ENCODE data around the gene COL5A1.

The COL5A1 gene

GRCh38 chr9:134731497-134732391 is 90.1 kb downstream of the COL5A1 start:
- no peak for DNase-seq

DNA sequence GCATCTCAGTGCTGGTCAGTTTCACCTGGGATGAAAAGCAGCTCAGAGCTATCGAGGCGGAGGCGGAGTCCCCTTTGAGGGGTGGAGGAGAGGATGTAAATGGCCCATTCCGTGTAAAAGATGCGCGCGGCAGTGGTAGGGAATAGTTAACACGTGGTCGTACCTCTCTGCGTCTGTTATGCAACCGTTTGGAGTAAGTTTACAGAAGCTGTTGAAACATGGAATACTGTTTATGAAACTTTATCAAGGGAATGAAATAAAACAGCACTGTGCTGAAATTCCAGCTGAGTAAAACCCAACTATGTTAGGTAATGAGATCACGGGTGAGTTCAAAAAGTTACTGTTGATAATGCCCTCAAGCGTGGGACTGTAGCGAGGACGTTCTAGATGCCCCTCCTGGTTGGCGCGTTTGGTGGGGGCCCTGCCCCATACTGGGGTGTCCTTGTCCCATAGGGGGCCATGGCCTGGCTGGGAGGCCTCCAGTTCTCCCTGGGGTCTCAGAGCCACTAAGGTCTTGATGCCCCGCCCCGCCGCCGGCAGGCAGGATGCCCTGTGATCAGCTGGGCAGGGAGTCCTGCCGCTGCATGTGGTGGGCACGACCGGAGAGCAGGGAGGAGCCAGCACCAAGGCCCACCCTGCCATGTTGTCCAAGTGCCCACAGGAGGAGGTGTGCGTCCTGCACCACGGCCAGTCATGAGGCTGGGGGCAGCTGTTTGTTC is 90.9 kb downstream of the COL5A1 start:
- no peak for DNase-seq

- DNase-seq, result no peak
Measured at GRCh38 chr9:134733480-134734232, 92.1 kb downstream of the COL5A1 start.

- no peak for DNase-seq
Measured at GRCh38 chr9:134734270-134734669, 92.7 kb downstream of the COL5A1 start.

- no peak for DNase-seq
Measured at GRCh38 chr9:134735441-134736175, 94.0 kb downstream of the COL5A1 start.

DNA sequence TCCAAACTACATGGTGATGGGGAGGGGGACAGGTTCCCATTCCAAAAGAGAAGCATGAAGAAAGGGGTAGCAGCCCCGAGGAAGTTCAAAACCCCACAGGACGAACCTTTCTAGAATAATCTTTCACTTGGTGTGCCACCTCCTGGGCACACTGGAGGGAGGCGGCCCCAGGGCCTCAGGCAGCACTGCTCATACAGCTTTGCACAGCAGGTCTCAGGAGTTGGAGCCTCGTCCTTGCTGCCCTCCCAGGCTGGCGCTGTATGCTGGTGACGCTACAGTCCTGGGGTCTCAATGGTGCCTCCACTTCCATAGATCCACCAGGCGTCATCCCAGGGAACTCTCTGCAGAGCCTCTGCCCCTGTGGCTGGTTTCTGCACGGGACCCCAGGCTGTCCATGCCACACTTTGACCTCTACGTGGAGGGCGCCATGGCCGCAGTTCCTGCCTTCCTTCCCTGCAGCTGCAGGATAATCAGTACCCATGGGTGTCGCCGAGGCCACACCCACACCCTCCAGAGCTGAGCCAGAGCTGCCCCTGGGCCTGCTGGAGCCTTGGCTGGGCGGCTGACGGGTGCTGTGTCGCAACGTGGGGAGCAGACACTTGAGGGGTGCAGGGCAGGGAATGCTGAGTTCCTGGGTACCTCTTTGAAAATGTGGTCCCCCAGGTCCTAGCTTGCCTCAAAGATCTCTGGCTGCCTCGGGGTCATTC is 95.3 kb downstream of the COL5A1 start:
- DNase-seq, result no peak

DNA sequence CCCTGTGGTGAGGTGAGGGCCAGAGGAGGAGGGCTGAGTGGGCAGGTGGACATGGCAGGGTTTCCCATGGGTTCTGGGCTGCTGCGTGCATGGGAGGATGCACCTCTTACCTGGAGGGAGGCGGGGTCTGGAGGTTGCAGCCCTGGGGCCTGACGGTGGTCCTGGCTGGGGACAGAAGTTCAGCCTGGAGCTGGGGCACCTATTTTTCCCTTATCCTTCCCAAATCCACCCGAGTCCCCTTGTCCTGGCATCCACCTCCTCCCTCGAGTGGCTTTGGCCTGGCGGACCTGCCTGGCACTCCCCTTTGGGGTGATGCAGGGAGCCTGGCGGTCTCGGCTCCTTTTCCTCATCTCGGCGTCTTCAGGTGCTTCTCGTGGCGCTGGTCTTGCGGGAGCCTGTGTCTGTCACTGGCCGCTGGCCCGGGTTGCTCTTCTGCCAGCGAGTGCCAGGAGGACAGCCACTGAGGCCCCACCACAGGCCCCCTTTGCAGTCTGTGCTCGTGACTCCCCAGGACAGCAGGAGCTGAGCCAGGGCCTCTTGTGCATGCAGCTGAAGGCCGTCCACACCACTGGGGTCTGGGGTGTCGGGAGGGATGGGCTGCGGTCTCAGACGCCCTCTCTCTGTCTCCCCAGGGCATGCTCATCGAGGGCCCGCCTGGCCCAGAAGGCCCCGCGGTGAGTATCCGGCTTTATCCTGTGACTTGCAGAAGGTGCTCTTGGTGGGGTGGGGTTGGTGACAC is 96.4 kb downstream of the COL5A1 start:
- no peak for DNase-seq

- DNase-seq, result peak; percentile 21
Measured at GRCh38 chr9:134738869-134739659, 97.5 kb downstream of the COL5A1 start.

DNA sequence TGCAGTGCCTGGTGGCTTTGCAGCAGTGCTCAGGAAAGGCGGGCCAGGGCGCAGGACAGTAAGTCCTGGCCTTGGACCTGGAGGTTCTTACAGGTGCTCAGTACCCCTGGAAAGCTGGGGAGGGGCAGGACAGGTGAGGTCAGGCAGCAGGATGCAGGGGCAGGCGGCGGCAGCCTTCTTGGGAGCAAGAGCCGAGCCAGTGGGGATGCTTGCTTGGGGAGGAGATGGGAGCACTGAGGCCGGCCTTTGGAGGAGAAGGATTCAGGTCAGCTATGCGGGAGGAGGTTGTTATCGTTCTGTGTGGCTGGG is 98.0 kb downstream of the COL5A1 start:
- no peak for DNase-seq

- no peak for DNase-seq
Measured at GRCh38 chr9:134740071-134740470, 98.5 kb downstream of the COL5A1 start.

DNA sequence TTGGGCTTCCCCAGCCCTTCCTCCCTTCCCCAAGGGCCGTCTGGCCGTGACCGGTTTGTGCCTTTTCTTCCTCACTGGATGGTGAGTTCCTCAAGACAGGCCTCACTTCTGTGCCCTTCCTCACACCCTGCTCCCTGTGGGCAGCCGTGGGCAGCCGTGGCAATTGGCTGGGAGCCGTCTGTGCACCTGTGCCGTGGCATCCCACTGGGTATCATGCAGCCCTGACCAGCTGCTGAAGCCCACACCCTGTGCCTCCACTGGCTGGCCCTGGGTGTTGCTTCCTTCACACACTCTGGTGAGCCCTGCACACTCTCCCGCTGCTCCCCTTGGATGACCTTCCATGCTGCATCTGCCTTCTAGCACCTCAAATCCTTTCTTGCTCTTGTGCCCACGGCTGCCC is 100.2 kb downstream of the COL5A1 start:
- DNase-seq, result no peak

DNA sequence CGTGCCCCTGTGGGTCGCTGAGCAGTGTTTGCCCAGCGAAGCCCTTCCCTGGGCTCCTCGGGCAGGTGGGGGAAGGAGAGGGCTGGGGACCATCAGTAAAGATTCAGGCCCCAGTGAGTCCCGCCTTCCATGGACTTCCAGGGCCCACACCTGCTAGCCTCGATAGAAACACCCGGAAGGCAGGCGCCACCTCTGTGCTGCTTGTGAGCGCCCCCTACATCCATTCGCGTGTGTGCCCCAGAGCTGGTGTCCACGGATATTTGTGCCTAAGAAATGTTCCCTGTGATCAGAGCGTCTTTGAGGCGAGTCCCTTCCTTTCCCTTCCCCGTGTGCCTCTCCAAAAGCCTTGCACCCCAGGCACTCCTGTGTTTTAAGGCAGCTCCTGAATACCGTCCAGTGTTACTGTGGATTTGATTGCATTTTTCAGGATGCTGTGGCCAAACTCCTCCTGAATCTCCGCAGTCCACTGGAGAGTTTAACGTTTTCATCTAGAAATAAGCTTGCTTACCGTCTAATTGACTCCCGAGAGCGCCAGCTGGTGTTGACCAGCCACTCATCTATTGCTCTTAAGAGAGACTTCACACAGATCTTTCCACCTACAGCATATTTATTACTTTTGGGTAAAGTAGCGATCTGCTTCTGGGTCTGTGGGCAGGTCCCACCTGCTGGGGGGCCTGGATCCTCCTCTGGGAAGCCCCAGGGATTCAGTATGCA is 101.4 kb downstream of the COL5A1 start:
- DNase-seq, result no peak

DNA sequence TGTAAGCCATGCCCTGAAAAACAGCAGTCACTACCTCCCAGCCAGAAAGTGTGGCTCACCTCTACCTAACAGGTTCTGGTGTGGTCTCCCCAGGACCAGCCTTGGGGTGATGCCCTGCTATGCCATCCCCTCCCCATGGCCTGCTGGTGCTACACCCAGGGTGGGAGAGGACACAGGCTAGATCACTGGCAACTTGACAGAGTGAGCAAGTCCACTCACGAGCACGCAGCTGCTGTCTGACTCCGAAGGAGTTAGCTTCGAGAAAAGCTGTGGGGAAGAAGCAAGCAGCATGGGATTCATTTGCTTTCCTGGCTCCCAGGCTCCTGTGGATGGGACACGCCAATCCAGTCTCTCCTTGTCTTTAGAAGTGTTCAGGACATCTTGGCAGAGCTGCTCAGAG is 102.2 kb downstream of the COL5A1 start:
- no peak for DNase-seq

DNA sequence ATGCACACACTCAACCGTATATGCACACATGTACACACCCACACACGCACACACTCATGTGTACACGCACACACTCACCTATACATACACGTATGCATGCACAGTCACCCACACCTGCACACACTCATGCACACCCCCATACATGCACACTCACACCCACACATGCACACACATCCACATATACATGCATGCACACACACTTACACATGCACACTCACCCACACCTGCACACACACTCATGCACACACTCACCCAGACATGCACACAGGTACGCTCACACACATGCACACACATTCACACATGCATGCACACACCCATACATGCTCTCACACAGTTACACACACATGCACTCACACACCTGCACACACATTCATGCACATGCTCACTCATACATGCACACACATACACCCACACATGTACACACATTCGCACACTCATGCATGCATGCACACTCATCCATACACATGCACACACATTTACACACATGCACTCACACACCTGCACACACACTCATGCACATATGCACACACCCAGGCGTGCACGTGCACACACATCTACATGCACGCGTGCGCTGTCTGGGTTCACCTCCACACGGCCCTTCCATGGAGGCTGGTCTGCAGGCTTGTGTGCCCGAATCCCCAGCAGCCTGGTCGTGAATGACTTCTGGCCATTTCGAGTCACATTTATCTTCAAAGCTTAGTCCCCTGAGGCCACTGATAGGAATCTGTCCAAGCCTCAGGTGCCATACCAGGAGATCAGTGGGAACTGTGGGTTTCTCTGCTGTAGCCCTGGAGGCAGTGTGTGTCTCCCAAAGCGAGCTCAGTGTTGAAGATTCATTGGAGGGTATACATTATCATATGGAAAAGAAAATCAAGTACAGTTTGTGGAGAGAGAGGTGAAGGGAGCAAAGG is 103.0 kb downstream of the COL5A1 start:
- DNase-seq, result no peak

GRCh38 chr9:134747951-134748489 is 106.4 kb downstream of the COL5A1 start:
- DNase-seq, result no peak

DNA sequence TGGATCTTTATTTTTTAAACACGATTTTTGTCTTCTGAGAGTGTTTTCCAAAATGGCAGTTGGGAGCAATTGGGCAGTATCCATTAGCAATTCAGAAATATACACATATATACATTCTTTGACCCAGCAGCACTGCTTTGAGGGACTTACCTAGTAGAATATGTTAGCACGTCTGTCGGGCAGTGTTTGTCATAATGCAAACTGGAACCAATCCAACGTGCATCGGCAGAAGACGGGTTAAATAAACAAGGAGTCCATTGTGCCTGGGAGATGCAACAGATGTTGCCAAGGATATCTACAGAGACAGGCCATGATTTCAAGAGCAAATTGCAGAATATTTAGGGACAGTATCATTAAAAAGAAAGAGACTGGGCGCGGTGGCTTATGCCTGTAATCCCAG is 107.0 kb downstream of the COL5A1 start:
- DNase-seq, result no peak

DNA sequence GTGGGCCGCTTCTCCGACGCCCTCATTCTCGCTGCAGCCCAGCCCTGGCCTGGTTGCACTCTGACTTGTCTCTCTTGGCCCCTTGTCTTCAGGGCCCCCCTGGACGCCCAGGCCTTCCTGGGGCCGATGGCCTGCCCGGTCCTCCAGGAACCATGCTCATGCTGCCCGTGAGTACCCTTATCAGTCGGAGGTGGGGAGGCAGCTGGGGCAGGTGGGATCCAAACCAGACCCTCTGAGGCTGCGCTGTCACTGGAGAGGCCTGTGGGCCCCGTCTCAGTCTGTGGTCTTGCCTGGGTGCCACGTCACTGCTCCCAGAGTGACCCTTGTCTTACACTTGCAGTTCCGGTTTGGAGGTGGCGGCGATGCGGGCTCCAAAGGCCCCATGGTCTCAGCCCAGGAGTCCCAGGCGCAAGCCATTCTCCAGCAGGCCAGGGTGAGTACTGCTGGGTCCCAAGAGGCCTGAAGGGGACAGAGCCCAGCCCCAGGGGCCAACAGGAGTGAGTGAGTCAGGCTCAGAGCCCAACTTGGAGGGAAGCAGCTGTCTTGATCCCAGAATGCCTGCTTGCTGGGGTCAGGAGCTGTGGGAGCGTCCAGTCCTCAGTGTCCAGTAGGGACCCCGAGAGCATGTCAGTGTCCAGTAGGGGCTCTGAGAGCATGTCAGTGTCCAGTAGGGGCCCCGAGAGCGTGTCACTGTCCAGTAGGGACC is 109.0 kb downstream of the COL5A1 start:
- no peak for DNase-seq

DNA sequence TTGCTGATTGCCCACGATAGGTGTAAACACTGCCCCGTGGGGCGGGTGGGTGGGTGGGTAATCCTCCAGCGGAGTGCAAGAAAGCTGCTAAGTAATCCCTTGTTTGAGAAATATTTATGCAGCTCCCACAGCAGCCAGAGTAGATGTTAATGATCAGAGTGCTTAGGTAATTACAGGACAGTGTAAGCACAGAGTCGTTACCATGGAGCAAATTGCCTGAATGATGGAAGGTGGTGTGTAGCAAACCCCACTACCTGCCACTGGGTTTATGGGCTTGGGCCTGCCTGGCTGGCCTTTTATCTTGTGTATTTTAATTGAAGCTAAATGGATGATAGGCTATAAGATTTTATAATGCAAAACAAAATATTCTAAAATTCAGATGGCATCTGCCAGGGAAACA is 110.0 kb downstream of the COL5A1 start:
- DNase-seq, result no peak
